Urinary bladder (tissue), 4 donors: ENCODE measurements around the gene PCYT1B. TPM values are rescaled to one million over a fixed set of nuclear protein-coding genes. Genes with fewer than 3 reads are reported as not detected.

Experiments used
- DNase-seq: peaks from one replicate; pipeline ENCODE4 v3.0.0-alpha.2; 2015; ENCODE audit errors: extremely low spot score
- H3K27ac ChIP-seq: one replicate; pipeline ENCODE4 v1.5.1; 2013; ENCODE audit warnings: low read depth, mild to moderate bottlenecking, moderate library complexity
- H3K36me3 ChIP-seq: one replicate; pipeline ENCODE4 v1.6.1; 2013; ENCODE audit warnings: mild to moderate bottlenecking, moderate library complexity; ENCODE audit not compliant: insufficient read depth
- H3K4me1 ChIP-seq: one replicate; pipeline ENCODE4 v1.6.1; 2013; ENCODE audit warnings: mild to moderate bottlenecking, moderate library complexity; ENCODE audit not compliant: insufficient read depth
- H3K4me3 ChIP-seq: one replicate; pipeline ENCODE4 v1.5.1; 2013; ENCODE audit warnings: low read depth, low read length
- WGBS: extraction: QIAGEN DNeasy Blood & Tissue Kit; methylation state at CpG from one replicate; pipeline ENCODE4 v1.1.7; 2013; 5-methylcytosine and 5-hydroxymethylcytosine counted together
- polyA plus RNA-seq: library from polyadenylated mRNA; stranded (reverse); fragments of 200-250 nt; gene quantifications from one replicate; pipeline ENCODE4 v1.2.3, GENCODE V29; 2013
- total RNA-seq: library from RNA; depleted of rRNA; stranded (reverse); fragments of >200 nt; gene quantifications from one replicate; pipeline ENCODE4 v1.2.3, GENCODE V29; 2014
- donor health status: healthy with polysubstance abuse.
- donor health status: healthy.

Gene PCYT1B
- total RNA-seq: 3.2 TPM
- polyA plus RNA-seq: 1.4 TPM

GRCh38 chrX:24647257-24648058 lies at the start of gene PCYT1B:
TSS of gene PCYT1B (minus strand) at chrX:24647347. CDS start at chrX:24647105, 242 bp downstream.
- Histone ChIP-seq H3K4me3 (peak within 1 kb of the TSS; percentile 30), H3K4me1 (no peaks in the 10 kb centered on the region), H3K27ac (no peak within 1 kb of the TSS), H3K36me3 (no peaks in the 10 kb centered on the region)
- DNase-seq: peak; percentile 63
- WGBS: 3% methylated on average over 24 of the region's 24 CpGs

GRCh38 chrX:24696294-24696693 lies 49.1 kb upstream of the PCYT1B start:
- WGBS: 70% methylated on average over 6 of the region's 6 CpGs
- Histone ChIP-seq H3K36me3 (no peaks in the 10 kb centered on the region), H3K27ac (no peak overlapping the region), H3K4me1 (no peaks in the 10 kb centered on the region), H3K4me3 (no peak overlapping the region)
- DNase-seq: no peak

- Histone ChIP-seq H3K27ac (no peak overlapping the region), H3K36me3 (no peaks in the 10 kb centered on the region), H3K4me1 (no peaks in the 10 kb centered on the region), H3K4me3 (no peak overlapping the region)
- no peak for DNase-seq
- 33% methylated on average over 6 of the region's 6 CpGs for WGBS
These were observed 47.7 kb upstream of the PCYT1B start for GRCh38 chrX:24694825-24695224.

- Histone ChIP-seq H3K4me3 (peak within 1 kb of the TSS; percentile 62), H3K27ac (peak within 1 kb of the TSS; percentile 89), H3K4me1 (no peaks in the 10 kb centered on the region), H3K36me3 (no peaks in the 10 kb centered on the region)
- under 1% methylated on average over 70 of the region's 70 CpGs for WGBS
- peak; percentile 86 for DNase-seq
These were observed 46.5 kb upstream of the PCYT1B start, which contains the start of gene POLA1 for GRCh38 chrX:24693453-24694202. TSS of gene POLA1 (plus strand) at chrX:24693918. CDS start at chrX:24693962, 44 bp downstream.

- no peak overlapping the region for H3K4me3 ChIP-seq
- WGBS: 61% methylated on average over 4 of the region's 4 CpGs
- no peak for DNase-seq
- H3K27ac ChIP-seq: no peak overlapping the region
- no peaks in the 10 kb centered on the region for H3K36me3 ChIP-seq
- H3K4me1 ChIP-seq: no peaks in the 10 kb centered on the region
These were observed 45.2 kb upstream of the PCYT1B start for GRCh38 chrX:24692305-24692704.

GRCh38 chrX:24684048-24684447 lies 36.9 kb upstream of the PCYT1B start:
- 80% methylated on average over 2 of the region's 2 CpGs for WGBS
- no peaks in the 10 kb centered on the region for H3K4me1 ChIP-seq
- DNase-seq: no peak
- H3K36me3 ChIP-seq: no peaks in the 10 kb centered on the region
- no peak overlapping the region for H3K4me3 ChIP-seq
- H3K27ac ChIP-seq: no peak overlapping the region

GRCh38 chrX:24682739-24683432 lies 35.7 kb upstream of the PCYT1B start:
- Histone ChIP-seq H3K36me3 (no peaks in the 10 kb centered on the region), H3K27ac (no peak overlapping the region), H3K4me1 (no peaks in the 10 kb centered on the region), H3K4me3 (no peak overlapping the region)
- 79% methylated on average over 7 of the region's 7 CpGs for WGBS
- DNase-seq: no peak

- 37% methylated on average over 5 of the region's 5 CpGs for WGBS
- no peaks in the 10 kb centered on the region for H3K36me3 ChIP-seq
- DNase-seq: no peak
- no peaks in the 10 kb centered on the region for H3K4me1 ChIP-seq
- no peak overlapping the region for H3K4me3 ChIP-seq
- H3K27ac ChIP-seq: no peak overlapping the region
These were observed 29.4 kb upstream of the PCYT1B start for GRCh38 chrX:24676403-24677024.

- Histone ChIP-seq H3K4me3 (no peak overlapping the region), H3K4me1 (no peaks in the 10 kb centered on the region), H3K27ac (no peak overlapping the region), H3K36me3 (no peaks in the 10 kb centered on the region)
- no peak for DNase-seq
- WGBS: 58% methylated on average over 2 of the region's 2 CpGs
These were observed 26.3 kb upstream of the PCYT1B start for GRCh38 chrX:24673424-24673823.

GRCh38 chrX:24672701-24673190 lies 25.6 kb upstream of the PCYT1B start:
- 74% methylated on average over 11 of the region's 11 CpGs for WGBS
- Histone ChIP-seq H3K4me3 (no peak overlapping the region), H3K27ac (no peak overlapping the region), H3K36me3 (no peaks in the 10 kb centered on the region), H3K4me1 (no peaks in the 10 kb centered on the region)
- DNase-seq: no peak

GRCh38 chrX:24668111-24668510 lies 21.0 kb upstream of the PCYT1B start:
- WGBS: 23% methylated on average over 3 of the region's 3 CpGs
- no peak for DNase-seq
- no peak overlapping the region for H3K4me3 ChIP-seq
- H3K27ac ChIP-seq: no peak overlapping the region
- no peaks in the 10 kb centered on the region for H3K4me1 ChIP-seq
- no peaks in the 10 kb centered on the region for H3K36me3 ChIP-seq

GRCh38 chrX:24662352-24662751 lies 15.2 kb upstream of the PCYT1B start:
- WGBS: 75% methylated on average over 4 of the region's 4 CpGs
- Histone ChIP-seq H3K4me1 (no peaks in the 10 kb centered on the region), H3K27ac (no peak overlapping the region), H3K4me3 (no peak overlapping the region), H3K36me3 (no peaks in the 10 kb centered on the region)
- no peak for DNase-seq

- no peak overlapping the region for H3K27ac ChIP-seq
- H3K36me3 ChIP-seq: no peaks in the 10 kb centered on the region
- no peak overlapping the region for H3K4me3 ChIP-seq
- DNase-seq: no peak
- no peaks in the 10 kb centered on the region for H3K4me1 ChIP-seq
These were observed 14.1 kb upstream of the PCYT1B start for GRCh38 chrX:24661292-24661691.
